ENCODE data around the gene GRIN2C. TPM values are rescaled to one million over a fixed set of nuclear protein-coding genes. Genes with fewer than 3 reads are reported as not detected.

The GRIN2C gene
- total RNA-seq, 1 experiment from 2014 or later = 0.11 TPM

GRCh38 chr17:74890554-74890953 lies 30.9 kb upstream of the GRIN2C start:
- no peak for TF ChIP-seq CTCF (conservative IDR thresholded peaks at IDR 0.05)
- TF ChIP-seq EZH2 (IDR thresholded peaks at IDR 0.05; ENCODE audit: low read depth) = no peak
- Histone ChIP-seq H3K9me2 (ENCODE audit: insufficient read depth) (no peaks in the 10 kb centered on the region), H2AFZ (no peak overlapping the region), H3K79me2 (ENCODE audit: low read depth) (no peaks in the 10 kb centered on the region), H3F3A (ENCODE audit: insufficient read depth, low read depth) (no peaks in the 10 kb centered on the region), H3K4me3 (no peak overlapping the region), H3K4me2 (no peak overlapping the region), H3K27me3 (ENCODE audit: insufficient read depth, low read depth) (peaks cover 32% of the 10 kb centered on the region), H3K4me1 (replicated peaks; ENCODE audit: insufficient read depth) (no peaks in the 10 kb centered on the region), H3K27ac (no peak overlapping the region), H3K9me3 (ENCODE audit: insufficient read depth, low read depth) (no peaks in the 10 kb centered on the region), H4K20me1 (ENCODE audit: insufficient read depth) (no peaks in the 10 kb centered on the region), H3K36me3 (ENCODE audit: low read depth) (no peaks in the 10 kb centered on the region)
- intact Hi-C loops (cut with micrococcal nuclease; ENCODE audit: unreplicated experiment) = no loop called here
- CTCF ChIA-PET = no interaction called here
- no peak for DNase-seq
- no TSS peak for BruUV-seq (replicated peaks)
- POLR2A ChIA-PET (ENCODE audit: unreplicated experiment) = interaction anchor here (0.6 kb wide), 1 partner anchor 364 kb away, joined by 14 read pairs; no protein-coding TSS in a partner anchor

- Histone ChIP-seq H4K20me1 (ENCODE audit: insufficient read depth) (no peaks in the 10 kb centered on the region), H3F3A (ENCODE audit: insufficient read depth, low read depth) (no peaks in the 10 kb centered on the region), H3K4me2 (no peak overlapping the region), H3K79me2 (ENCODE audit: low read depth) (no peaks in the 10 kb centered on the region), H3K4me1 (replicated peaks; ENCODE audit: insufficient read depth) (no peaks in the 10 kb centered on the region), H3K27me3 (ENCODE audit: insufficient read depth, low read depth) (peaks cover 15% of the 10 kb centered on the region; the same call in 1 of the 2 replicates), H2AFZ (no peak overlapping the region), H3K27ac (no peak overlapping the region), H3K9me2 (ENCODE audit: insufficient read depth) (no peaks in the 10 kb centered on the region), H3K36me3 (ENCODE audit: low read depth) (no peaks in the 10 kb centered on the region), H3K9me3 (ENCODE audit: insufficient read depth, low read depth) (no peaks in the 10 kb centered on the region), H3K4me3 (no peak overlapping the region)
- intact Hi-C loops (cut with micrococcal nuclease; ENCODE audit: unreplicated experiment) = no loop called here
- ChIA-PET CTCF (interaction anchor here (0.5 to 1.0 kb wide), 3 partner anchors 9 to 17 kb away, joined by 3 read pairs; no protein-coding TSS in a partner anchor), POLR2A (ENCODE audit: unreplicated experiment) (no interaction called here)
- TF ChIP-seq CTCF (conservative IDR thresholded peaks at IDR 0.05) (no peak), EZH2 (IDR thresholded peaks at IDR 0.05; ENCODE audit: low read depth) (no peak)
- BruUV-seq (replicated peaks) = no TSS peak
- no peak for DNase-seq
Measured at GRCh38 chr17:74888469-74888868, 28.8 kb upstream of the GRIN2C start.

- H3K4me3 ChIP-seq = no peak overlapping the region
- no peaks in the 10 kb centered on the region for H3K9me3 ChIP-seq (ENCODE audit: insufficient read depth, low read depth)
- H3F3A ChIP-seq (ENCODE audit: insufficient read depth, low read depth) = 0 out of 2 replicates have a peak, but pooled peaks cover 4% of the 10 kb centered on the region
- no peak for DNase-seq
- peaks cover 4% of the 10 kb centered on the region for H3K4me1 ChIP-seq (replicated peaks; ENCODE audit: insufficient read depth)
- no peak for TF ChIP-seq EZH2 (IDR thresholded peaks at IDR 0.05; ENCODE audit: low read depth)
- TF ChIP-seq CTCF (conservative IDR thresholded peaks at IDR 0.05) = no peak
- H3K4me2 ChIP-seq = no peak overlapping the region
- H3K36me3 ChIP-seq (ENCODE audit: low read depth) = no peaks in the 10 kb centered on the region
- no peaks in the 10 kb centered on the region; the same call in 1 of the 2 replicates for H3K27me3 ChIP-seq (ENCODE audit: insufficient read depth, low read depth)
- no TSS peak for BruUV-seq (replicated peaks)
- intact Hi-C loops (cut with micrococcal nuclease; ENCODE audit: unreplicated experiment) = no loop called here
- H3K79me2 ChIP-seq (ENCODE audit: low read depth) = no peaks in the 10 kb centered on the region
- H4K20me1 ChIP-seq (ENCODE audit: insufficient read depth) = no peaks in the 10 kb centered on the region
- no peak overlapping the region for H3K27ac ChIP-seq
- H3K9me2 ChIP-seq (ENCODE audit: insufficient read depth) = no peaks in the 10 kb centered on the region
- H2AFZ ChIP-seq = no peak overlapping the region
- ChIA-PET POLR2A (ENCODE audit: unreplicated experiment) (no interaction called here), CTCF (no interaction called here)
Measured at GRCh38 chr17:74883241-74883745, 23.6 kb upstream of the GRIN2C start.

Data from PC-9 (cell line).